ENCODE results near the gene EPB42. TPM values are rescaled to one million over a fixed set of nuclear protein-coding genes. Genes with fewer than 3 reads are reported as not detected.

The EPB42 gene
- total and polyA plus RNA-seq, 2 experiments from 2014 or later, result 0.57 to 1.00 TPM

- TF ChIP-seq EZH2 (IDR thresholded peaks at IDR 0.05; ENCODE audit: borderline replicate concordance) (no peak), CTCF (IDR thresholded peaks at IDR 0.05; ENCODE audit: poor library complexity) (no peak), EZH2phosphoT487 (IDR thresholded peaks at IDR 0.05; ENCODE audit: low read depth, severe bottlenecking, unreplicated experiment) (no peak)
- Histone ChIP-seq H3K79me2 (no peaks in the 10 kb centered on the region), H3K9me3 (ENCODE audit: low read depth) (no peaks in the 10 kb centered on the region), H3K36me3 (replicated peaks; ENCODE audit: insufficient read depth, low read depth) (no peaks in the 10 kb centered on the region), H3K4me3 (no peak overlapping the region), H4K20me1 (ENCODE audit: insufficient read depth, poor library complexity, severe bottlenecking) (no peaks in the 10 kb centered on the region), H3K4me2 (no peak overlapping the region), H2AFZ (no peak overlapping the region), H3K27me3 (no peaks in the 10 kb centered on the region), H3K27ac (no peak overlapping the region), H3K4me1 (ENCODE audit: insufficient read depth) (no peaks in the 10 kb centered on the region), H3K9me2 (replicated peaks; ENCODE audit: insufficient read depth) (no peaks in the 10 kb centered on the region)
- 73% methylated on average over 5 of the region's 5 CpGs for WGBS (ENCODE audit: low lambda C conversion rate, missing lambda C conversion rate)
- DNase-seq (ENCODE audit: low spot score), result no peak
These were observed 21.8 kb upstream of the EPB42 start for GRCh38 chr15:43242616-43243015.

GRCh38 chr15:43241100-43241499, 20.3 kb upstream of the EPB42 start:
- no peak for TF ChIP-seq EZH2 (IDR thresholded peaks at IDR 0.05; ENCODE audit: borderline replicate concordance)
- no peak for TF ChIP-seq EZH2phosphoT487 (IDR thresholded peaks at IDR 0.05; ENCODE audit: low read depth, severe bottlenecking, unreplicated experiment)
- TF ChIP-seq CTCF (IDR thresholded peaks at IDR 0.05; ENCODE audit: poor library complexity), result no peak
- no peaks in the 10 kb centered on the region for H3K4me1 ChIP-seq (ENCODE audit: insufficient read depth)
- no peak overlapping the region for H3K4me3 ChIP-seq
- no peak overlapping the region for H3K27ac ChIP-seq
- no peak overlapping the region for H3K4me2 ChIP-seq
- DNase-seq (ENCODE audit: low spot score), result no peak
- no peak overlapping the region for H2AFZ ChIP-seq
- 78% methylated on average over 1 of the region's 1 CpG for WGBS (ENCODE audit: low lambda C conversion rate, missing lambda C conversion rate)
- no peaks in the 10 kb centered on the region for H3K36me3 ChIP-seq (replicated peaks; ENCODE audit: insufficient read depth, low read depth)
- H3K9me3 ChIP-seq (ENCODE audit: low read depth), result no peaks in the 10 kb centered on the region
- no peaks in the 10 kb centered on the region for H3K79me2 ChIP-seq
- H3K9me2 ChIP-seq (replicated peaks; ENCODE audit: insufficient read depth), result no peaks in the 10 kb centered on the region
- no peaks in the 10 kb centered on the region for H3K27me3 ChIP-seq
- H4K20me1 ChIP-seq (ENCODE audit: insufficient read depth, poor library complexity, severe bottlenecking), result no peaks in the 10 kb centered on the region

- 77% methylated on average over 7 of the region's 7 CpGs for WGBS (ENCODE audit: low lambda C conversion rate, missing lambda C conversion rate)
- no peak overlapping the region for H3K27ac ChIP-seq
These were observed 19.1 kb upstream of the EPB42 start for GRCh38 chr15:43239732-43240491.

More at GRCh38 chr15:43239732-43240491, 19.1 kb upstream of the EPB42 start:
- H4K20me1 ChIP-seq (ENCODE audit: insufficient read depth, poor library complexity, severe bottlenecking), result no peaks in the 10 kb centered on the region
- no peak overlapping the region for H3K4me2 ChIP-seq
- no peaks in the 10 kb centered on the region for H3K4me1 ChIP-seq (ENCODE audit: insufficient read depth)
- DNase-seq (ENCODE audit: low spot score), result no peak
- H3K27me3 ChIP-seq, result no peaks in the 10 kb centered on the region
- TF ChIP-seq CTCF (IDR thresholded peaks at IDR 0.05; ENCODE audit: poor library complexity) (no peak), EZH2 (IDR thresholded peaks at IDR 0.05; ENCODE audit: borderline replicate concordance) (no peak), EZH2phosphoT487 (IDR thresholded peaks at IDR 0.05; ENCODE audit: low read depth, severe bottlenecking, unreplicated experiment) (no peak)
- no peak overlapping the region for H2AFZ ChIP-seq
- H3K9me3 ChIP-seq (ENCODE audit: low read depth), result no peaks in the 10 kb centered on the region
- no peaks in the 10 kb centered on the region for H3K9me2 ChIP-seq (replicated peaks; ENCODE audit: insufficient read depth)
- H3K36me3 ChIP-seq (replicated peaks; ENCODE audit: insufficient read depth, low read depth), result no peaks in the 10 kb centered on the region
- H3K4me3 ChIP-seq, result no peak overlapping the region
- no peaks in the 10 kb centered on the region for H3K79me2 ChIP-seq
